WTC11 (cell line): ENCODE measurements around the gene BOK. TPM values are rescaled to one million over a fixed set of nuclear protein-coding genes. Genes with fewer than 3 reads are reported as not detected.
"Not testable (repeated sequence)": the region's sequence is repeated elsewhere in the genome, so short reads cannot be mapped to it uniquely, and the experiment has no call there.

ENCODE experiments used
- ATAC-seq: fragments of 200-7000 bp; cut with Tn5 transposase; 2 replicates; pipeline ENCODE4 v1.10.0; 2021; ENCODE audit warnings: mild to moderate bottlenecking, moderate library complexity
- CTCF ChIA-PET: fragments of 300-600 bp; sonication (Branson Sonifier 250); formaldehyde crosslinking; loops from one replicate; lab custom pipeline; 2021; ENCODE audit warnings: antibody characterized with exemption; lab: Charles Lee
- POLR2A ChIA-PET: fragments of 350-600 bp; sonication (Branson Sonifier 250); formaldehyde crosslinking; loops from one replicate; lab custom pipeline; 2021; ENCODE audit warnings: antibody characterized with exemption; lab: Charles Lee
- DNase-seq: peaks from one replicate; pipeline ENCODE4 v3.0.0; 2021; ENCODE audit warnings: low spot score
- H3K27ac Mint-ChIP-seq: 2 replicates; pipeline ENCODE4 v1.8.0; 2021; ENCODE audit warnings: mixed read lengths
- H3K27me3 Mint-ChIP-seq: 2 replicates; pipeline ENCODE4 v1.8.0; 2021; ENCODE audit warnings: low read depth, mild to moderate bottlenecking, moderate library complexity, mixed read lengths
- H3K36me3 Mint-ChIP-seq: 2 replicates; pipeline ENCODE4 v1.8.0; 2021; ENCODE audit warnings: mixed read lengths
- H3K4me1 Mint-ChIP-seq: 2 replicates; pipeline ENCODE4 v1.8.0; 2022; ENCODE audit warnings: mixed read lengths
- H3K4me3 Mint-ChIP-seq: 2 replicates; pipeline ENCODE4 v1.8.0; 2021; ENCODE audit warnings: mild to moderate bottlenecking, moderate library complexity, mixed read lengths
- H3K9me3 Mint-ChIP-seq: 2 replicates; pipeline ENCODE4 v1.8.0; 2021; ENCODE audit warnings: mixed read lengths
- ATF1 ChIP-seq: sonication (generic); formaldehyde crosslinking; IDR thresholded peaks from 2 replicates; pipeline ENCODE4 v1.8.1; 2023; ENCODE audit warnings: mild to moderate bottlenecking, moderate library complexity, missing genetic modification reagents
- CREM ChIP-seq: sonication (generic); formaldehyde crosslinking; IDR thresholded peaks from 2 replicates; pipeline ENCODE4 v1.8.1; 2022; ENCODE audit warnings: mild to moderate bottlenecking, missing genetic modification reagents, moderate library complexity
- E2F1 ChIP-seq: sonication (generic); formaldehyde crosslinking; IDR thresholded peaks from 2 replicates; pipeline ENCODE4 v1.8.0; 2022; ENCODE audit warnings: mild to moderate bottlenecking, missing genetic modification reagents
- FOXJ3 ChIP-seq: sonication (generic); formaldehyde crosslinking; IDR thresholded peaks from 2 replicates; pipeline ENCODE4 v1.9.0; 2021; ENCODE audit warnings: missing genetic modification reagents, mild to moderate bottlenecking, borderline replicate concordance
- FOXP1 ChIP-seq: sonication (generic); formaldehyde crosslinking; IDR thresholded peaks from 2 replicates; pipeline ENCODE4 v1.8.0; 2022; ENCODE audit warnings: missing genetic modification reagents, mild to moderate bottlenecking, moderate library complexity, borderline replicate concordance
- GRHL2 ChIP-seq: fragments of 250-450 bp; sonication (Bioruptor Pico); IDR thresholded peaks from 2 replicates; pipeline ENCODE4 v1.8.0; 2022; ENCODE audit warnings: mild to moderate bottlenecking, moderate library complexity; ENCODE audit not compliant: insufficient replicate concordance, severe bottlenecking
- MXD4 ChIP-seq: fragments of 250-450 bp; sonication (Bioruptor Pico); IDR thresholded peaks from 2 replicates; pipeline ENCODE4 v1.8.0; 2021; ENCODE audit warnings: mild to moderate bottlenecking, moderate library complexity, borderline replicate concordance
- NFYB ChIP-seq: sonication (generic); formaldehyde crosslinking; conservative IDR thresholded peaks from 2 replicates; pipeline ENCODE4 v1.8.0; 2022; ENCODE audit warnings: low read depth, missing genetic modification reagents
- SMAD4 ChIP-seq: sonication (generic); formaldehyde crosslinking; IDR thresholded peaks from 2 replicates; pipeline ENCODE4 v1.8.0; 2022; ENCODE audit warnings: mild to moderate bottlenecking, missing genetic modification reagents
- TP53 ChIP-seq: sonication (generic); formaldehyde crosslinking; IDR thresholded peaks from 2 replicates; pipeline ENCODE4 v1.8.1; 2023; ENCODE audit warnings: mild to moderate bottlenecking, missing genetic modification reagents
- ZBTB43 ChIP-seq: sonication (generic); formaldehyde crosslinking; IDR thresholded peaks from 2 replicates; pipeline ENCODE4 v1.8.1; 2023; ENCODE audit warnings: mild to moderate bottlenecking, missing genetic modification reagents
- ZNF671 ChIP-seq: fragments of 250-450 bp; sonication (Bioruptor Pico); IDR thresholded peaks from 2 replicates; pipeline ENCODE4 v1.8.0; 2021; ENCODE audit warnings: mild to moderate bottlenecking
- total RNA-seq: library from RNA; stranded (reverse); gene quantifications from 3 replicates; pipeline ENCODE4 v1.2.3, GENCODE V29; 2021
- TF ChIP-seq, protein P1 (sequence below): fragments of 250-450 bp; sonication (Bioruptor Pico); IDR thresholded peaks from 2 replicates; pipeline ENCODE4 v1.9.0; 2021; ENCODE audit warnings: mild to moderate bottlenecking
- TF ChIP-seq, protein P2 (sequence below): sonication (generic); formaldehyde crosslinking; IDR thresholded peaks from 2 replicates; pipeline ENCODE4 v1.8.1; 2023; ENCODE audit warnings: mild to moderate bottlenecking, missing genetic modification reagents, moderate library complexity
- TF ChIP-seq, protein P3 (sequence below): sonication (generic); formaldehyde crosslinking; IDR thresholded peaks from 2 replicates; pipeline ENCODE4 v1.8.0; 2023; ENCODE audit warnings: mild to moderate bottlenecking, missing genetic modification reagents

BOK gene
- total RNA-seq, 1 experiment from 2014 or later = 39.4 TPM

DNA sequence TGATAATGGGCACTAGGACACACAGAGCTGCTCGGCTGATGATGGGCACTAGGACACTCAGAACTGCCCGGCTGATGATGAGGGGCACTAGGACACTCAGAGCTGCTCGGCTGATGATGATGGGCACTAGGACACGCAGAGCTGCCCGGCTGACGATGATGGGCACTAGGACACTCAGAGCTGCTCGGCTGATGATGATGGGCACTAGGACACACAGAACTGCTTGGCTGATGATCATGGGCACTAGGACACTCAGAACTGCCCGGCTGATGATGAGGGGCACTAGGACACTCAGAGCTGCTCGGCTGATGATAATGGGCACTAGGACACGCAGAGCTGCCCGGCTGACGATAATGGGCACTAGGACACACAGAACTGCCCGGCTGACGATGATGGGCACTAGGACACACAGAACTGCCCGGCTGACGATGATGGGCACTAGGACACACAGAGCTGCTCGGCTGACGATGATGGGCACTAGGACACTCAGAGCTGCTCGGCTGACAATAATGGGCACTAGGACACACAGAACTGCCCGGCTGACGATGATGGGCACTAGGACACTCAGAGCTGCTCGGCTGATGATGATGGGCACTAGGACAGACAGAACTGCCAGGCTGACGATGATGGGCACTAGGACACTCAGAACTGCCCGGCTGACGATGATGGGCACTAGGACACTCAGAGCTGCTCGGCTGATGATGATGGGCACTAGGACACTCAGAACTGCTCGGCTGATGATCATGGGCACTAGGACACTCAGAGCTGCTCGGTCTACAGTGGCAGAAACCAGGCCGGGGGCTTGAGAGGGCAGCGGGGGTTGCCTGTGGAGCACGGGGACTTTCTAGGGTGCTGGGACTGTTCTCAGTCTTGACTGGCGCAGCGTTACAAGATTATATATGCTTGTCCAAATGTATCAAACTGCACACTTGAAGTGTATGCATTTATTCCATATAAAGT lies 32.2 kb downstream of the BOK start:
- DNase-seq, H3K27ac Mint-ChIP-seq, H3K27me3 Mint-ChIP-seq, H3K4me1 Mint-ChIP-seq, H3K4me3 Mint-ChIP-seq, POLR2A ChIA-PET, ATAC-seq: not testable (repeated sequence)
- CTCF ChIA-PET = interaction anchor here (1.0 kb wide), 1 partner anchor 20 kb away, joined by 3 read pairs; no protein-coding TSS in a partner anchor
- Mint-ChIP-seq H3K36me3 (peaks cover 30% of the 10 kb centered on the region), H3K9me3 (peaks cover 36% of the 10 kb centered on the region)

GRCh38 chr2:241592126-241592845 lies 33.7 kb downstream of the BOK start:
- ChIA-PET CTCF (no interaction called here), POLR2A (no interaction called here)
- Mint-ChIP-seq H3K36me3 (peaks cover 19% of the 10 kb centered on the region), H3K9me3 (peaks cover 24% of the 10 kb centered on the region), H3K4me1 (peaks cover 7% of the 10 kb centered on the region; the same call in 1 of the 2 replicates), H3K27ac (peak overlapping the region; percentile 50; the same call in 1 of the 2 replicates), H3K4me3 (no peak overlapping the region), H3K27me3 (no peaks in the 10 kb centered on the region)
- DNase-seq (no peak), ATAC-seq (no peak)
- TF ChIP-seq TP53 (CRISPR knock-in tag) = no peak
- no peak for TF ChIP-seq ZBTB43 (CRISPR knock-in tag)
- TF ChIP-seq, protein P1, sequence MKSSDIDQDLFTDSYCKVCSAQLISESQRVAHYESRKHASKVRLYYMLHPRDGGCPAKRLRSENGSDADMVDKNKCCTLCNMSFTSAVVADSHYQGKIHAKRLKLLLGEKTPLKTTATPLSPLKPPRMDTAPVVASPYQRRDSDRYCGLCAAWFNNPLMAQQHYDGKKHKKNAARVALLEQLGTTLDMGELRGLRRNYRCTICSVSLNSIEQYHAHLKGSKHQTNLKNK (CRISPR knock-in tag) = no peak
- TF ChIP-seq, all 79 proteins: peak for 0

GRCh38 chr2:241593271-241593670 lies 34.7 kb downstream of the BOK start:
- CTCF ChIA-PET = interaction anchor here (1.3 kb wide), 1 partner anchor 13 kb away, joined by 3 read pairs; no protein-coding TSS in a partner anchor
- Mint-ChIP-seq H3K27ac (no peak overlapping the region), H3K36me3 (peaks cover 18% of the 10 kb centered on the region), H3K27me3 (no peaks in the 10 kb centered on the region), H3K9me3 (peaks cover 14% of the 10 kb centered on the region), H3K4me3 (no peak overlapping the region), H3K4me1 (peaks cover 7% of the 10 kb centered on the region; the same call in 1 of the 2 replicates)
- ATAC-seq (no peak), DNase-seq (no peak)
- POLR2A ChIA-PET = no interaction called here
- TF ChIP-seq ATF1 = no peak
- TF ChIP-seq SMAD4 (CRISPR knock-in tag) = no peak
- no peak for TF ChIP-seq NFYB (CRISPR knock-in tag)
- TF ChIP-seq ZNF671 (CRISPR knock-in tag) = no peak

DNA sequence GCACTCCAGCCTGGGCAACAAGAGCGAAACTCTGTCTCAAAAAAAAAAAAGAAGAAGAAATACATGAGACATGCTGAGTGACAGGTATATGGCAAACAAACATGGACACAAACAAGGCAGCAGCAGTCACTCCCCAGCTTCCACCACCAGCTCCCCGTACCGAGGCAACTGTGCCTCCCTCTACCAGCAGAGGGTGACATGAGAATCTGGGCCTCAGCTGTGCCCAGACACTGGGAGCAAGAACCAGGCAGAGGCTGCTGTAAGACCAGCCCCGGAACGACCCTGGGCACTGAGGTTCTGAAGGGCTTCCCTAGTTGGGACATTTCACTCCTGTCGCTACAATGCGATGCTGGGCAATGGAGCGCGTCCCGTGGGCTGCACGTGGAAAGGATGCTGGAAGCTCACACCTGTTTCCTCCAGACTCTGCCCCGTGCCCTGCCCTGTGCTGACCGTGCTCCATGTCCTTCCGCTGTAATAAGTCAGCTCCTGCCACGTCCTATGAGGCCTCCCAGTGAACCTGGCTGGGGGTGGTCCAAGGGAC lies 37.1 kb downstream of the BOK start:
- no peaks in the 10 kb centered on the region for H3K9me3 Mint-ChIP-seq
- peak; percentile 92 for ATAC-seq
- no peak for TF ChIP-seq GRHL2 (CRISPR knock-in tag)
- TF ChIP-seq FOXP1 (CRISPR knock-in tag) = no peak
- no peak for TF ChIP-seq CREM
- TF ChIP-seq, protein P2, sequence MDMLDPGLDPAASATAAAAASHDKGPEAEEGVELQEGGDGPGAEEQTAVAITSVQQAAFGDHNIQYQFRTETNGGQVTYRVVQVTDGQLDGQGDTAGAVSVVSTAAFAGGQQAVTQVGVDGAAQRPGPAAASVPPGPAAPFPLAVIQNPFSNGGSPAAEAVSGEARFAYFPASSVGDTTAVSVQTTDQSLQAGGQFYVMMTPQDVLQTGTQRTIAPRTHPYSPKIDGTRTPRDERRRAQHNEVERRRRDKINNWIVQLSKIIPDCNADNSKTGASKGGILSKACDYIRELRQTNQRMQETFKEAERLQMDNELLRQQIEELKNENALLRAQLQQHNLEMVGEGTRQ (CRISPR knock-in tag) = no peak
- no peak for TF ChIP-seq MXD4 (CRISPR knock-in tag)
- TF ChIP-seq, protein P3, sequence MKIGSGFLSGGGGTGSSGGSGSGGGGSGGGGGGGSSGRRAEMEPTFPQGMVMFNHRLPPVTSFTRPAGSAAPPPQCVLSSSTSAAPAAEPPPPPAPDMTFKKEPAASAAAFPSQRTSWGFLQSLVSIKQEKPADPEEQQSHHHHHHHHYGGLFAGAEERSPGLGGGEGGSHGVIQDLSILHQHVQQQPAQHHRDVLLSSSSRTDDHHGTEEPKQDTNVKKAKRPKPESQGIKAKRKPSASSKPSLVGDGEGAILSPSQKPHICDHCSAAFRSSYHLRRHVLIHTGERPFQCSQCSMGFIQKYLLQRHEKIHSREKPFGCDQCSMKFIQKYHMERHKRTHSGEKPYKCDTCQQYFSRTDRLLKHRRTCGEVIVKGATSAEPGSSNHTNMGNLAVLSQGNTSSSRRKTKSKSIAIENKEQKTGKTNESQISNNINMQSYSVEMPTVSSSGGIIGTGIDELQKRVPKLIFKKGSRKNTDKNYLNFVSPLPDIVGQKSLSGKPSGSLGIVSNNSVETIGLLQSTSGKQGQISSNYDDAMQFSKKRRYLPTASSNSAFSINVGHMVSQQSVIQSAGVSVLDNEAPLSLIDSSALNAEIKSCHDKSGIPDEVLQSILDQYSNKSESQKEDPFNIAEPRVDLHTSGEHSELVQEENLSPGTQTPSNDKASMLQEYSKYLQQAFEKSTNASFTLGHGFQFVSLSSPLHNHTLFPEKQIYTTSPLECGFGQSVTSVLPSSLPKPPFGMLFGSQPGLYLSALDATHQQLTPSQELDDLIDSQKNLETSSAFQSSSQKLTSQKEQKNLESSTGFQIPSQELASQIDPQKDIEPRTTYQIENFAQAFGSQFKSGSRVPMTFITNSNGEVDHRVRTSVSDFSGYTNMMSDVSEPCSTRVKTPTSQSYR (CRISPR knock-in tag) = no peak
- no peak for TF ChIP-seq FOXJ3 (CRISPR knock-in tag)
- no peak for TF ChIP-seq E2F1 (CRISPR knock-in tag)

More for the DNA sequence above, 37.1 kb downstream of the BOK start:
- Mint-ChIP-seq H3K4me1 (no peaks in the 10 kb centered on the region), H3K36me3 (peaks cover 31% of the 10 kb centered on the region), H3K27ac (peak overlapping the region; percentile 65; the same call in 1 of the 2 replicates), H3K27me3 (no peaks in the 10 kb centered on the region), H3K4me3 (no peak overlapping the region)
- ChIA-PET POLR2A (no interaction called here), CTCF (interaction anchor here (0.6 to 1.7 kb wide), 14 partner anchors 11 to 204 kb away, joined by 3 to 9 read pairs (median 4); partner anchors contain the start of genes BOK, D2HGDH and ING5)
- DNase-seq = peak; percentile 50
